ENCODE results near the gene MDP1.

DNA sequence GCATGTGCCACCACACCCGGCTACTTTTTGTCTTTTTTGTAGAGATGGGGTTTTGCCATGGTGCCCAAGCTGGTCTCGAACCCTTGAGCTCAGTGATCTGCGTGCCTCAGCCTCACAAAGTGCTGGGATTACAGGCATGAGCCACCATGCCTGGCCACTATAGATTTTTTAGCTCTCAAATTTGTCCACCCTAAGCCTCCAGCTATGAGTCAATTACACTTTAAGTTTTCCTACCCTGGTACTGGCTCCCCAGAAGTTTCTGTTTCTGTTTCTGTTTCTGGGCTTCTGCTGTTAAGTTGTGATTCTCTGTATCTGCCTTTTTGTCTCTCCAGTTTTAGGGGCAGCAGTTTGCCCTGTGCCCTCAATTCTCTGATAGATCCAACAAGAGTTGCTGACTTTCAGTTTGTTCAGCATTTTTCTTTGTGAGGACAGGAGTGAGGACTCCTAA lies 30.9 kb upstream of the MDP1 start:
- TF ChIP-seq, protein P1, sequence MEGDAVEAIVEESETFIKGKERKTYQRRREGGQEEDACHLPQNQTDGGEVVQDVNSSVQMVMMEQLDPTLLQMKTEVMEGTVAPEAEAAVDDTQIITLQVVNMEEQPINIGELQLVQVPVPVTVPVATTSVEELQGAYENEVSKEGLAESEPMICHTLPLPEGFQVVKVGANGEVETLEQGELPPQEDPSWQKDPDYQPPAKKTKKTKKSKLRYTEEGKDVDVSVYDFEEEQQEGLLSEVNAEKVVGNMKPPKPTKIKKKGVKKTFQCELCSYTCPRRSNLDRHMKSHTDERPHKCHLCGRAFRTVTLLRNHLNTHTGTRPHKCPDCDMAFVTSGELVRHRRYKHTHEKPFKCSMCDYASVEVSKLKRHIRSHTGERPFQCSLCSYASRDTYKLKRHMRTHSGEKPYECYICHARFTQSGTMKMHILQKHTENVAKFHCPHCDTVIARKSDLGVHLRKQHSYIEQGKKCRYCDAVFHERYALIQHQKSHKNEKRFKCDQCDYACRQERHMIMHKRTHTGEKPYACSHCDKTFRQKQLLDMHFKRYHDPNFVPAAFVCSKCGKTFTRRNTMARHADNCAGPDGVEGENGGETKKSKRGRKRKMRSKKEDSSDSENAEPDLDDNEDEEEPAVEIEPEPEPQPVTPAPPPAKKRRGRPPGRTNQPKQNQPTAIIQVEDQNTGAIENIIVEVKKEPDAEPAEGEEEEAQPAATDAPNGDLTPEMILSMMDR (IDR thresholded peaks at IDR 0.05) = no peak
- TF ChIP-seq POLR2A (IDR thresholded peaks at IDR 0.05) = no peak
- TF ChIP-seq EP300 (IDR thresholded peaks at IDR 0.05) = no peak
